HT1080 (cell line): ENCODE results near the gene TMEM272. TPM values are rescaled to one million over a fixed set of nuclear protein-coding genes. Genes with fewer than 3 reads are reported as not detected.
A peak's percentile ranks its signal among the peaks of the same experiment; 100 is the strongest.
"Not testable (repeated sequence)": the region's sequence is repeated elsewhere in the genome, so short reads cannot be mapped to it uniquely, and the experiment has no call there.

Experiments used
- DNase-seq: peaks from one replicate; pipeline ENCODE4 v3.0.0-alpha.2; 2015; ENCODE audit warnings: low read depth
- total RNA-seq: library from RNA; depleted of rRNA; stranded (reverse); fragments of >200 nt; shearing (Covaris generic); gene quantifications from 2 replicates; pipeline ENCODE4 v1.2.3, GENCODE V29; 2014

TMEM272 gene
- total RNA-seq, 1 experiment from 2014 or later: not detected

DNA sequence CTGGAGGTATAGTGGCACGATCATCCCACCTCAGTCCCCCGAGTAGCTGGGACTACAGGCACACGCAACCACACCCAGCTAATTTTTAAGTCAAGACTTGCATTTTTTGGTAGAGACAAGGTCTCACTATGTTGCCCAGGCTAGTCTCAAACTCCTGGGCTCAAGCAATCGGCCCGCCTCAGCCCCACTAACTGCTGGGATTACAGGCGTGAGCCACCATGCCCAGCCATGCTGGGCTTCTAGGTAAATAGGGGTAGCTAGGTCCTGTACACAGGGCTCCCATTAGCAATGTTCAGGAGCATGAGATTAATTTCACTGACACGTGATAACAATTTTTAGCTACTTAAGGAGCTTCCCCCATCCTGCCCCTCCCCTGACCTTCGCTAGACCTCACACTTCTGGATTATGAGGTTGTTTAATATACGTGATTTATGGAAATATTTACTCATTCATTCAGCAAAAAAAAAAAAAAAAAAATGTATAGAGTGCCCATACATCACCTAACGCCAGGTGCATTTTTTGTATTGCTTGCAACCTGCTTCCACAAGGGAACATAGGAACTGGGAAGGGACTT is 19.2 kb downstream of the TMEM272 start:
- no peak for DNase-seq

DNA sequence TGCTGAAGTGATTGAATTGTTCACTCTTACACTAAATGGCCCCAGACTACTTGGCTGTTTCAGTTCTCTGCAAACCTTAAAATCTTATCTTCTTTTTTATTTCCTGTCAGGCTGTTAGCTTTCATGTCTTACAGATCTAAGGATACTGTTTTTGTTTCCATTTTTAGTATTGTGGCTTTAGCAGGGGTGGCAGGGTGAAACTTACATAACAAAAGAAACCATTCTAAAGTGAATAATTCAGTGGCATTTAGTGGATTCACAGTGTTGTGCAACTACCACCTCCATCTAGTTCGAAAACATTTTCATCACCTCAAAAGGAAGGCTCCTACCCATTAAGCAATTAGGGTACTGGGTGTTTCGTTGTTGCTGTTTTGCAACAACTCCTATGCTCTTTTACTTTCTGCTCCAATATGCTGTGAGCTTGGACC is 19.8 kb downstream of the TMEM272 start:
- DNase-seq: no peak

DNA sequence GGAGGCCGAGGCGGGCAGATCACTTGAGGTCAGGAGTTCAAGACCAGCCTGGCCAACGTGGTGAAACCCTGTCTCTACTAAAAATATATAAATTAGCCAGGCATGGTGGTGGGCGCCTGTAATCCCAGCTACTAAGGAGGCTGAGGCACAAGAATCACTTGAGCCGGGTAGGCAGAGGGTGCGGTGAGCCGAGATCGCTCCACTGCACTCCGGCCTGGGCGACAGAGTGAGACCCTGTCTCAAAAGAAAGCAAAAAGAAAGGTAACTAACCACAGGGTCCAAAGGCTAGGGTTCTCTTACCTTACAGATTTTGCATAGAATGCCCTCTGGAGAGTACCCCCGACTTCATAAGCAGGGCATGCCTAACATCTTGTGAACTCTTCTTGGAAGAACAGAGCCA is 20.3 kb downstream of the TMEM272 start:
- DNase-seq: not testable (repeated sequence)

DNA sequence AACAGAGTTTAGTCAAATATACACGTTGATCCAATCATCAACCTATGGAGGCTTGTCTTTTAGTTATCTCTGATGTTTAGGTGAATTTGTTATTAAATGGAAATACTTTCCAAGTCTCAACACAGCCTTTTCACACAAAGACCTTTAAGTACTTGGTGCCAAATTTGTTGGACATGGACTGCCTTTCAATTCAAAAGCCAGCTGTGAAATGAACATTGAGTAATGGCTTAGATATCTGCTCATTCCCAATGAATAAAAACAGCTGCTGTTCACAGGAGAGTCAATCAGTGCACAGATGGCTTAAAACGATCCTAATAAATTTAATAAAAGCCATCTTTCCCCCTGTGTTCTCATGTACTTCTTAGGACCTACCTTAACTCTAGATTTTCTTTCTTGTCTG is 21.1 kb downstream of the TMEM272 start:
- no peak for DNase-seq

DNA sequence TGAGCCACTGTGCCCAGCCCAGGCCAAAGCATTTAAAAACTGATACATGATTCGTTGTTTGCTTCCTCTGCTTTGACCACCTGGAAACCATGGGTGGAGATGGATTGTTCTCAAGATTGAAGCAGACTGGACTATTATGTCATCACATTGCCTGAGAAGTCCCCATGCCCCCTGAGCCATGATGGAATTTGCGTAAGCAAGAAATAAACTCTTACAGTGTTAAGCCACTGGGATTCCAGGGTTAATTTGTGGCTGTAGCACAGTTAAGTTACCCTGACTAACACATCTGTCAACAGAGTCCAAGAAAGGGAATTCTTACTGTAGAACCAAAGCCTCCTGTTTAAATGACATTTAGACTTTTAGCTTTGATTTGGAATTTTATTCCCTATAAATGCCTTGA is 21.6 kb downstream of the TMEM272 start:
- no peak for DNase-seq

DNA sequence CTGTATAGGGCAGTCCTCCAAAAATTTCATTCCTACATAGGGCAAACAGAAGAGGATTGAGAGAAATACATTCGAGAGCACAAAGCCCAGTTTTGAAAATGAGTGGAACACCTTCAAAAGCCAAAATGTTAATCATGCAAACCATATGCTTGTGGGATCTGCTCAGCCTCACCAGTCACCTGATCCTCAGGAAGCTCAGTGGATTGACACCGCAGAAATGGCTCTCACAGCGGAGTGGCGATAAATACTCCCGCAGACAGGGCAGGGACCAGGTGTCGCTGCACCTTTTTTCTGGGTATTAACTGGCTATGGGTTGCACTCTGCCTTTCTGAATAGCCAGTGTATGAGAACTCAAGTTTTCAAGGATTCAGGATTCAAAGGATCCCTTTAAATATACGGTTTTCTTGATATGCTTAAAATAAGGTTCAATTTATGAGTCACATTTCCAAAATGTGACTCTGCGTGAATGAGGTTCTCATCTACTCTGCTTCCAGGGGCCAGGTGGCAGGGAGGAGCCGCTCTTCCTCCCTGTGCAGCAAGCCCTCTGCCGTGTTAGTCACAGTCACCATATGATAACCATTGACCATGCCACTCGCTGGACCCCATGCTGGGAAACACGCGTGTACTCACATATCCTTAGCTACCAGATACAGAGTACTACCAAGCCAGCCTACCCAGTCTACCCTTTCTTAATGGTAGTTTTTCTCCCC is 22.7 kb downstream of the TMEM272 start:
- DNase-seq: no peak

DNA sequence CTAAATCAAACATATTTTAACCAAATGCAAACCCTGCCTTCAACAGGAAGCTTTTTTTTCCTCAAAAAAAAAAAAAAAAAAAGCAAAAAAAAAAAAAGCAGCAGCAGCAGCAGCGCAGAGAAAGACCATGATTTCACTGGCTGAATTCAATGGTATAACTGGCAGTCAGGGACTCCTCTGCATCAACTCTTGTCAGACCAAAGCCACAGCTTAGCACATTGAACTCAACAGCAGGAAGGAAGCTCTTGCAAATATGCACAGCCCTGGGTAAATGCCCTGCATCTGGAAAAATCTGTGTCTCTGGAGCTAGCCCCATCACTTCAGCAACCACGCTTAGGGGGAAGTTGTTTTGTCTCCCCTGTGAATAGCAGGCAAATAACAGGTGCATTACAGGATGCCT is 23.4 kb downstream of the TMEM272 start:
- no peak for DNase-seq

DNA sequence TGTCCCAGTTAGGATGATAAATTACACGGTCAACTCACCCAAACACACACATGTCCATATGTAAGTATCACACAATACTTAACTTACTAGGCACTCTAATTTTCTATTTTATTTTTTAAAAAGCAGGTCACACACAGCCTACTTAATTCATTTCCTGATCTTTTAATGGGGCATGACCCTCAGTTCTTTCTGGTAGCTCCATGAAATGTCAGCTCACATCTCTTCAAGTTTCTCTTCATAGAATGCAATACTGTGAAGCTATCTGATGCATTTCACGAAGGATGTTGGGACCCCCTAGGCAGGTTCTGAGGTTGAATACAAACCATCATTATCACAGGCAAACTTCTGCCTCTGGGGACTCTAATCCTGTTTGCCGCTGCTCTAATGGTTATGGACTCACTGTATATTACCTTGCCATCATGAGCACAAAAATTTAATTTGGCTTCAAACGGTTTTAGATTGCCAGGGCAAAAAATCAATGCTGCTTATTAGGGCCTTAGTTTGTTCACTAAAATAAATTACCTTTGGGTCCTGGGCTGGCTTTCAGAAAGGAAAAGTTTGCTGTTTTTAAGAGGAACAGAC is 24.9 kb downstream of the TMEM272 start:
- DNase-seq: no peak

DNA sequence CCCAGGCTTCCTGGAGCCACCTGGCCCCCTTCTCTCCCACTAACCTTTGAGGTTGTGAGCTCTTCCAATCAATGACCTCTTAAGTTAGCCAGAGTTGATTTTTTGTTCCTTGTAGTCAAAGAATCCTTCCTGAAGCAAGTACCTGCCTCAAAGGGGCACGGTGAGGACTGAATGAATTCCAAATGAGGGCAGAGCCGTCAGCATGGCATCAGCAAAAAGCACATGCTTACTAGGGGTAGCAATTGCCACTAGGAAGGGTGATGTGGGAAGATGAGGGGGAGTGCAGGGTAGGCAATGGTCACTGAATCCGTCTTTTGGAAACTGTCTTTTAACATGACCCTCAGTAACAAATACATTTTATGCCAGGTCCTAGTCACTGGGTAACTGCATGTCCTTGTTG is 25.4 kb downstream of the TMEM272 start:
- no peak for DNase-seq

DNA sequence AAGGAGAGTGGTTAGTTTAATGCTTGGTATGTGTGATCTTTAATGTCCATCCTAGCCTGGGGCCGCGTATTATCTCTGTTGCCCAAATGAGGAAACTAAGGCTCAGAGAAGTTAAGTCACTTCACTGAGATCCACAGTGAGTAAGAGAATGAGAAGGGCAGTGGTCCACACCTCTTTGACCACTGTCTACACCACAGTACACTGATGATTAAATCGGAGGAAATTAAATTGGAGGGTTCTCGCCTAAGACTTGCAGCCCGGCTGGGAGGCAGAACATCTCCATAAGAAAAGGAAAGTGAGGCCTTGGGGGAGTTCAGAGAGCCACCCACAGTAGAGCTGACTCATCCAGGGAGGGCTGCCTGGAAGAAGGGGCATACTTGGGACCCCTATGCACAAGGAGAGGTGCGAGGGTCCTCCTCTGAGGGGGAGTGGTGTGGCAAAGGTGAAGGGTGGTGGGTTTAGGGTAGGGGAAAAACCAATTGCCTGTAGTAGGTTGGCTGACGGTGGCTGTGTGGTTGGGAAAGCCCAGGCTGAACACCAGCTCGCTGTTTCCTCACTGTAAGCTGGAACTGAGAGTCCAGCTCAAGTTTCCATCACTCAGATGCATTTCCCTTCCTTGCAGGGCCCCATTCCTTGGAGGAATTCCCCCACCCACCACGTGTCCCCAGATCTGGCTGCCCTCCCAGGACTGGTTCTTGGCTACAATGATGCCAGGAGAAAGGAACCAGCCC is 26.0 kb downstream of the TMEM272 start:
- DNase-seq: peak; percentile 19

DNA sequence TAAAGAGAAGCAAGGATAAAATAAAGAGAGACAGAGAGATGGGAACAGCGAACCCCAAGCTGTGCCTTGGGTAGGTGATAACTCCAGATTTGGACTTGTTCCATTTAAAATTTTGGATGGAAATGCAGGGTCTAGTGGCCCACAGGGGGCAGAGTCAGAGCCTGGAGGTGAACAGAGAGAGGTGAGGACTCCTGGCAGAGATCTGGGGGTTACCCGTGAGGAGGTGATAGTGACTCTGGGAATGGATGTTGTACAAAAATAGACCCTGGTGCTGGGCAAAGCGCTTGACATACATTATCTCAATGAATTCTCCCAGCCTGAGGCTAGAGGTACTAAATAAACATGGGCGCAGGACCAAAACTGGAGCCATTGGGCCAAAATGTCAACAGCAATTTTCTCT is 26.7 kb downstream of the TMEM272 start:
- no peak for DNase-seq

DNA sequence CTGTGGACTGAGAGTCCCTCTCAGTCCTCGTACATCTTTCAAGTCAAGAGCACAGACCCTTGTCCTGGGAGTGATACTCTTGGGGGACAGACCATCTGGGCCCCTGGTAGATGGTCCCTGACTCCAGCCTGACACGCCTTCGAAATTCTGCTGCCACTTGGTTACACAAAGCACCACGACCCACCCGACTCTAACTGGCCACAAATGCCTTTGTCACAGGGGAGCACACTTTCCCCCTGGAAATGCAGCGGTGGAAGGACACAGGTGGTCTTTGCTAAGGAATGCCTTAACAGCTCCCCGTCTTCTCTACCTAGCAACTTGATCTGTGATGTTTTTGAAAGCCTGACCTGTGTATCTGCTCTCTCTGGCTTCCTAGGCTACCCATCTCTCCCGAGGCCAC is 27.3 kb downstream of the TMEM272 start:
- no peak for DNase-seq

DNA sequence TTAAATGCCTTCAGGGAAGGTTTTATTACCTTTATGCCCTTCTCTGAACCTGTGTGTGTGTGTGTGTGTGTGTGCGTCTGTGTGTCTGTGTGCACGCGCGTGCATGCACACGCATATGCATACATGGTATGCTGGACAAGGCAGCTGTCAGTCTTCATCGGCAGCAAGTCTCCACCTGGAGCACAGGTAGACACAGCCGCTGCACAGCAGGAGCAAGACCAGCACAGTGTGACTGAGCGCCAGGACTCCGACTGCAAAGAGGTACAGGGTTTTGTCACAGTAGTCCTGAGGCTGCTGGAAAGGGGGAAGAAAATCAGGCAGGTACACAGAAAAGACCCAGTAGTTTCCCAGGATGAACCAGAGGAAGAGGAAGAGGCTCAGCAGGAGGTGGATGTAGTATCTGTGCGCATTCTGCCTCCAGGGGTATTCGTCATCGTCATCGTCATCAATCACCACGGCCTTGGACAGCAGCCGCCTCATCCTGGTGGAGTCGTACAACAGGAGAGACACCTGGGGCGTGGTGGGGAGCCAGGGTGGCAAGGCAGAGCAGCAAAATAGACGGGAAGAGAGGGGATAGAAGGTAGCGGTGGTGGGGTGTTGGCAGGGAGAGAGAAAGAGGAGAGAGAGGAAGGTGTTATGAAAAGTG is 28.2 kb downstream of the TMEM272 start:
- peak; percentile 63 for DNase-seq

DNA sequence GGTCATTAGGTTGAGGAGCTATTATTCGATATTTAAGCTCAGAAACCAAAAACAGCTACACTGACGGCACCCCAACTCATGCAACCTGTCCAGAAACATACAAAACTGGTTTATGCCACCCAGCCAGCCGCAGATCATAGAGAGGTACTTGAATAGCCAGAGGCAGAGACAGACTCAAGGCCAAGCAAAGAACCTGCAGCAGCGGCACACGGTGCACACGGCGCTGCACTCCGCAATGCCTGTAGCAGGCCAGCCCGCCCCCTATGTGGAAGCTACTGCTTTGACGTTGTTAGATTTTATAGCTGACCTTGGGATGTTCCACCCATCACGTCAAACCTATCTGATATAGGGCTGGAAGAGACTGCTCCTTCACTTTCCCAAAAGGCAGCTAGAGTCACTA is 29.1 kb downstream of the TMEM272 start:
- DNase-seq: no peak

DNA sequence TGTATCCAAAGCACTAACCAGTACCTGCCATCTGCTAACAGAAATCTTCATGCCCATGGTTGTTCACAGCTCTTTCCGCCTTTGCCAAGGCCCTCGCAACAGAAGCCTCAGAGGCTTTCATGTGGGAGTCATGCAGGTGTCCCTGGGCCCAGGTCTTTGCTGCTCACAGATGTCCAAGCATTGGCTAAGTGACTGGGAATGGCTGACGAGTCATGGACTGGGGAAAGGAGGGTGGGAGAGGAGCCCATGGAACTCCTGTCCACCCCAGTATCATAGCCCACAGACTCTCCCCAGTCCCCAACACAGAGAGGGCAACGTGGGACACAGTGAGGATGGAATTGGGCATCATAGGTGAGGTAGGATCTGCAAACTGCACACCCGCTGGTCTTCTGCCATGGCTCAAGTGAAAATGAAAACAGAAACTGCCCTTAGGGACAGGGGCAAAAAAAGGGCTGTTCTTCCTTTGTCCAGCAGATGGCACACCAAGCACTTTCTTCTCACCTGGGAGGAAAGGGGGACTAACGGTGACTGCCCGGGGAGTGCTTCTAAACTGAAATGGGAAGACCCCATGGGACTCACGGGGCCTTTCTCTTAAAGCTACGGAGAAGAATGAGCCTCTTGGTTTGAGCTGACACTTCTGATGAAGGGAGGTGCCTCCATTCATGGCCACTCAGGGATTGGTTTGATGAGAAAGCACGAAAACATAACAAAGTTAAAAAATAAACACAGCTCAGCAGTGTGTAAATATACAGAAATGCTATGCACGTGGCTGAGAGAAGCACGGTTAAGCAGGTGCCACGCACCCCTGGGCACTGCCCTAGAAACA is 29.9 kb downstream of the TMEM272 start:
- peak; percentile 68 for DNase-seq

DNA sequence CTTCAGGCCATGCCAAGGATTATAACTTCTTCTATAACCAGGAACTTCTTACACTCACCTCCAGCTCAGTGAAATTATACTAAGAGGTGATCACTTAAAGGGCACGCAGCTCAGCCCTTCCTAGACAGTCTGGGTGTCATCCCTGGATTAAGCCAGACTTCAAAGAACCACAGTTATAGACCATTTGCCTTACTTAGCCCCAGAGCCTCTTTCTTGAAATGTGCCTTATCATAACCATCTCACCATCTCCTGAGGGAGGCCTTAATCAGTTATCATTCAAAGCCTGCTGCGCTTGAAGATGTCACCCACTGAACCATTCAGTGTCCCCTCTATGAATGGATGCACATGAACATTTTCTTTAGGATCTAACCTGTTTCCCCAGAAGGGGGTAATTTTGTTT is 30.9 kb downstream of the TMEM272 start:
- DNase-seq: no peak

DNA sequence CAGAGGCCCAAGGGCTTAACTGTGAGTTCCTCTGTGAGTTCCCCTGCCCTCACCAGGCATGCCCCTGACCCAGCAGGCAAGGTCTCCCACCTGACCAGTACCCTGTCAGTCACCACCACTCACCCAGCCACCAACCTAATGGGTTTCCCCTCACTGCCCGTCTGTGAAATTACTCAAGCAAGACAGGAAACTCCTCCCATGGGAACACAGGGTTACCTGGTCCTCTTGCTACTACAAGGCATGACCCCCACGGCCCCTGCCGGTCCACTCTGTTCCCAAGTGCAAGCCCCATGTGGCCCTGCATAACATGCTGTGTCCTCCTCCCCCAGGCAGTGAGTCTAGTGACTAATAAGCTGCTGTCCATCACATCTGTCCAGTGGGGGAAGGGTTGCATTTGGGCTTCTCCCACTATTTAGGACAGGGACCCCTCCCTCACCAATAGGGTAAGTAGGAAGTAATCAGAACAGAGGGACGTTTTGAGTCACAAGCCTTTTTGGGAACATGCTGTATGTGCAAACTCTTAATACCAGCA is 33.0 kb downstream of the TMEM272 start:
- DNase-seq: peak; percentile 44

DNA sequence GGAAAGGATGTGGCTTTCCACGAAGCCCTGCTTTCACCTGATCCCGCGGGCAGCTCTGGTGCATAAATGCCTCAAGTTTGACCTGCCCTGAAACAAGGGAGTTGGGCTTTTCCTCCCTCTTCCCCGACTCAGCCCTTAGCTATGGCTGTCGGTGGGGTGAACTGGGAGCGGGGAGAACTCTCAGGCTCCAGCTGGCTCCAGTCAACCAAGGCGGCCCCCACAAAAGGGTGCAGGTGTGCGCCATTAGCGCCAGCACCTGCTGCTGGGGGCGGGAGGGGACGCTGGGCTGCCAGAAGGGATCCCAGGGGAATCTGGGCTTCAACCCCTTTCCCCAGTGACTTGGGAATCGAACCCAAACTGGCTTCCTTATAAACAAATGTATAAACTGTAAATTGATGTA is 33.9 kb downstream of the TMEM272 start:
- DNase-seq: no peak

DNA sequence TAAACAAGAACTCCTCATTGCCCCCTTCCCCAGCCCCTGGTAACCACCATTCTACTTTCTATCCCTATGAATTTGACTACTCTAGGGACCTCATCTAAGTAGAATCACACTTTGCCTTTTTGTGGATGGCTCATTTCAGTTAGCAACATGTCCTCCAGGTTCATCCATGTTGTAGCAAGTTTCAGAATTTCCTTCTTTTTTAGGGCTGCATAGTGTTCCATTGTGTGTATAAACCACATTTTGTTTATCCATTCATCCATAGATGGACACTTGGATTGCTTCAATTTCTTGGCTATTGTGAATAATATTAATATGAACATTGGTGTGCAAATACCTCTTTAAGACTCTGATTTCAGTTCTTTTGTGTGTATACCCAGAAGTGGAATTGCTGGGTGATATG is 36.2 kb downstream of the TMEM272 start:
- no peak for DNase-seq

DNA sequence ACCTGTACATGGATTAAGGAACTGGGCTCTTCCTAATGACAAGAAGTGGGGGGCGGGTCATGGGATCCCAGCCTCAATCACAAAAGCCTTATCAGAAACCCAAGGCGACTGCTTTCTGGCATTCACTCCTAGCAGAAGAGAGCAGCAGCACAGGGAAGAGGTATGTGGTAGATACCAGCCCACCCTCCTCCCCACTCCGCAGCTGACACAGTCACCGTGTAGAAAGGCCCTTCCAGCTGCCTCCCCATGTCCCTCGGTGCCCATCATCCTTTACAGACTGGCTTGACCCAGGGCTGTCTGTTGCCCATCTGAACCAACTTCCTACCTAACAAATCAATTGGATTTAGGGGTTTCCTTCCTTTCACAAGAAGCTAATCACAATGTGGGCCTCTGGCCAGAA is 37.9 kb downstream of the TMEM272 start:
- no peak for DNase-seq

DNA sequence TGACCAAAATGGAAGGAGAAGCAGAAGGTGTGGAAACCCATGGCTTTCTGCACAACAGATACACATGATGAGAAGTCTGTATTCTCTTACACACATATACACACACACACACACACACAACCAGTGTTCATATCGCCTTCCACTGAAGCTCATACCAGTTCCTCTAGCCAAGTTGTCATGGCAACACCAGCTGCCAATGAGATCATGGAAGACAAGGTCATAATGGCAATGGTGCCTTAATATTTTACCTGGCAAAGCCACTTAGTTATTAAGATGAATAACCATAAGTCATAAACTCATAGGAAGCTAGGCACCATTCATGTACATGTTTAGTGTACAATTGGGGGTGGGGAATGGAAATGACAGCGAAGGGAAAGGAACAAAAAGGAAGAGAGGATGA is 38.4 kb downstream of the TMEM272 start:
- DNase-seq: no peak
